ENCODE measurements around the gene CCDC85A.

The CCDC85A gene

DNA sequence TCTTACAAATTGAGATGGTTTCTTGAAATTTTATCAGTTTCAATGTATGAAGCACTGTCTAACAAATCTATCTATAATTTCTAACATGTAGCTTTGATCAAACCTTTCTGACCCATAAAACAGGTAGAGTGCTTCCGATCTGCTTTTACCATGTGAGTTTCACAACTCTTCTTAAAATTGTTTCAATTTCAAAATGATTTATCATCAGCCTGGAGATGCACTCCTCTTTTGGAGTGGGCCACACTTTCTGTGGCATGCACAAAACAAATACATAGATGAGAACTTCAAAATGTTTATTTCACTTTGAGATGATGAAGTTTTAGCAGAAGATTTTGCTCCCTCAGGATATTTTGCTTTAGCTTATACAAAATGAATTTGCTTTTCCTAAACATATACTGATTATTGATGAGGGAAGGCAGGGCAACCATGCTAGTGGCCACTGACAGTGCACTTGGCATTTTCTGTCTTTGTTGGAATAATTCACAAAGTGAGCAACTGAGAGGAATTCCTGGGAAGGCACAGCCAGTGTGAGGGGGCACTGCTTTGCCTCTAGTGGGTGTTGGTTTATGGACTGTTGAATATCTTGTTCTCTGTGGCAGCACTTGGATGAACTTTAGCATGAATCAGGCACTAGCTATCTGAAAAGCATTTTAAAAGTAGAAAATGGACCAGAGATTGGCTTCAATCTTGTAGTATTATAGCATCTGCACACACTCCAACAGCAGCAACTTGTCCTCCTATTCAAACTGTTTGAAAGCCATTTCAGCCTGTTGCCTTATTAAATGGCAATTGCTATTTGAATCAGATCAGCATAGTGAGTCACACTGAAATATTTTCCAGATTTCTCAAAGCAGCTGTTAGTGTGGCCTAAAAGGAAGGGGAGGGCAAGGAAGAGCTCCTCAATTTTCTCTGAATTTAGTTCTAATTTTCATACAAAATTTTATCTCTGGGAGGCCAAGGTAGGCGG lies 193.2 kb downstream of the CCDC85A start:
- DNase-seq: no peak

DNA sequence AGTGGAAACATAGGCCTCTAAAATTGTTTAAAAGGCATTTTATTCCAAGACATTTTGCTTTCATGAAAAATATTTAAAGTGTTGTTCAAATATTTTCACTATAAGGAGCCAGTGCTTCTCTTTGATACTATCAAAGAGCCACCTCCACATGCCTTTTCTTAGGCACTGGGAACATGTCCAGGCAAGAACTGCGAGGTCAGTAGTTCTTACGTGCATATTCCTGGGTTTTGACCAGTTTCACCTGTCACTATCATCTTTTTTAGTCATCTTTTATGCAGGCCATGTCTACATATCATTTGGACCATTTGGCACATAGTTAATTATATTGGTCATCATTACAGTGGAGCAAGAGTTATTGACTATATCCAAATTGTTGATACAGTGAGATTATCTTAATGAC lies 195.3 kb downstream of the CCDC85A start:
- DNase-seq: no peak

DNA sequence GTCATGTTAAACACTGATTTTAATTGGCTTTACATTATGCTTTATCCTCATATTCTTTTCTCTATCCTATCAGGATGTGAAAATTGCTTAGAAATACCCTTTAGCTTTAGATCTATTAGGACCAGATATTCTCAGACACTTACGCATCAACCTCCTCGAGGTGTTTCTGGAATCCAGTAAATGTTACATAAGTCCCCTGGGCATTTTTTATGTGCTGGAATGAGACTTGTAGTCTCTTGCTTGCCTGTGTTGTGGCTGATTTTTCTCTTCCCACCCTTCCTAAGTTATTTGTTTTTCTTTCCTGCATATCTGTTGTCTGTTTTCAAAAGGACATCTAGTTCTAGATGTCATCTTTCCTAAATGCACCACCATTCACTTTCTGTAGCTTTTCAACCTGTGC lies 197.1 kb downstream of the CCDC85A start:
- no peak for DNase-seq

DNA sequence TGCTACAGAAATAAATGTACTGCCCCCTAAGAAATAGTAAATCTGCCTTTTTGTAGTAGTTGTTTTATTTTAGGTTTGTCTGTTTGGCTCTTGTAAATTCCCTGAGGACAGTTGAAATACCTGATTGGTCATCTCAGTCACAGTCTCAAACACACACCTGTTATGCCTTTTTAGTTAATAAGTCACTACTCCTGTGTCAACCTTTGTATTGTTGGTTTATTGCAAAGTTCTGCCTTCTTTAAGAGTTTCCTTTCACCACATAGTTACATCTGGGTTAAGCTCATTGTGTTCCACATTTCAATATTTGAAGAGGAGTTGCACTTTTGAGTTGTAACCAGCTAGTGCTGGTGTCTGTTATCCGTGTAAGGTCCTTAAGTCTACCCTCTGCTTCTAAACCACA lies 198.7 kb downstream of the CCDC85A start:
- DNase-seq: no peak

DNA sequence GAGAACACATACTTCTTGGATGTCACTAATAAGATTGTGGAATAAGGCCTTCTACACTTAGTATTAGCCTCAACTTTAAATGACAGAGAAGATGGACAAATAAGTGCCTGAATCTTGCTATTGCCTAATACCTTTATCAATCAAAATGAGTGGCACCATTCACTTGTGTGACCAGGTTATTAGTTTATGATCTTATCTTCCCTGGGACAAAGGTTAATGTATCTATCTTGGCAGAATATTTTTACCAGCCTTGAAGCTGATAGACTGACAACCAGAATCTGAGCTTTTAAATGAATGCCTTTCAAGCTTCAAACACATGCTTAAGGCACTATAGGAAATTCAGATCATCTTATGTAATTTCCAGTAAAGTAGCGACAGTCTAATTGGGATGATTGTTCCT lies 202.9 kb downstream of the CCDC85A start:
- no peak for DNase-seq

DNA sequence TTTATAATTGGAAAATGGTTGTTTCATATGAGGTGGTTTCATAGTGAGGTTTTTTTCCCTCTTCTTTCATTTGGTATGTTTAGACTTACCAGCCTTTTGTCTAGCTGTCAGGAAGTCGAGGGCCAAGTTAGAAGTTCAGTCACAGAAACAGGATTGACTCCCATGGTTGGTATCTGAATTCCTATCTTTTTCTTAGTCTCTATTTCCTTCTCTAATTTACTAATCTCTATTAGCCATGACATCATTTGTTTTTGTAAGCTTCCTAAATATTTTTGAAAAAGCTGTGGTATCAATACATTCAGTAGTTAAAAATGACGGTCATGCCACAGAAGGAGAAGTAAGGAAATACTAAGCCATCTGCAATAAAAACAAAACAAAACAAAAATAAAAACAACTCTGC lies 206.9 kb downstream of the CCDC85A start:
- DNase-seq: no peak

DNA sequence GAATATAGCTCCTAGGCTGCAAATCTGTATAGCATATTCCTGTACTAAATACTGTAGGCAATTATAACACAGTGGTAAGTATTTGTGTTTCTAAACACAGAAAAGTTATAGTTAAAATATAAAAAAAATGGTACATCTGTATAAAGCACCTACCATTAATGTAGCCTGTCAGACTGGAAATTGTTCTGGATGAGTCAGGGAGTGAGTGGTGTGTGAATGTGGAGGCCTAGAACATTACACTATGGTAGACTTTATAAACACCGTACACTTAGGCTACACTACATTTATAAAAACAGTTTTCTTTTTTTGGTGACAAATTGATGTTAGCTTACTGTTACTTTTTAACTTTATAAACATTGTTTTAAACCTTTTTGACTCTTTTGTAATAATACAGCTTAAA lies 226.3 kb downstream of the CCDC85A start:
- DNase-seq: no peak

DNA sequence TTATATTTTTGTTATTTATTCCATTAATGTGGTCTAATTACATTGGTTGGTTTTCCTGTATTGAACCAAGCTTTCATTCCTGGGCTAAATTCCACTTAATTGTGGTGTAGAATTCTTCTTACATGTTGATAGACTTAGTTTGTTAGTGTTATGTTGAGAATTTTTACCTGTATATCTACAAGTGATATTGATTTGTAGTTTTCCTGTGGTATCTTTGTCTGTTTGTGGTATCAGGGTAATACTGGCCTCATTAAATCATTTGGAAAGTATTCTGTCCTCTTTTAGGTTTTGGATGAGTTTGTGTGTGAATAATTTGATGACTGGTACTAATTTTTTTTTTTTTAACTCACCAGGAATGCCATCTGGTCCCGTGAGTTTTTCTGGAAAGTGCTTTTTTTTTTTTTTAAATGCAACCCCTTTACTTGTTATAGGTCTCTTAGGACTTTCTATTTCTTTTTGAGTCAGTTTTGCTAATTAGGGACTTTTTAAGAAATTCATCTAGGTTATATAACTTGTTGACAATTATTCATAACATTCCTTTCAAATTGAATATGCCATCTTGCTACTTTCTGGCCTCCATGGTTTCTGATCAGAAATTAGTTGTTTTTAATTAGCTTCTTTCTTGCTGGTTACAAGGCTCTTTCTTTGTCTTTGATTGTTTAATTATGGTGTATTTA lies 232.8 kb downstream of the CCDC85A start:
- no peak for DNase-seq

Data from right hindlimb (tissue), 1 donor.